H9 (cell line): ENCODE results near the gene CISD3. TPM values are rescaled to one million over a fixed set of nuclear protein-coding genes. Genes with fewer than 3 reads are reported as not detected.

Experiments
- DNase-seq: peaks from one replicate; pipeline ENCODE4 v3.0.0-alpha.2; 2017
- H2AFZ ChIP-seq: one replicate; pipeline ENCODE4 v1.6.1; 2013; ENCODE audit warnings: mild to moderate bottlenecking, low read length, control low read depth, moderate library complexity
- H2AK5ac ChIP-seq: 2 replicates; pipeline ENCODE4 v1.6.1; 2013; ENCODE audit warnings: low read length, control low read depth, mixed read lengths; ENCODE audit not compliant: insufficient read length
- H2BK120ac ChIP-seq: one replicate; pipeline ENCODE4 v1.6.1; 2013; ENCODE audit warnings: low read depth, mild to moderate bottlenecking, low read length, control low read depth, inconsistent platforms; ENCODE audit not compliant: poor library complexity, severe bottlenecking
- H2BK12ac ChIP-seq: 2 replicates; pipeline ENCODE4 v1.6.1; 2013; ENCODE audit warnings: low read length, control low read depth, mixed read lengths, low read depth; ENCODE audit not compliant: insufficient read length
- H2BK15ac ChIP-seq: 2 replicates; pipeline ENCODE4 v1.6.1; 2013; ENCODE audit warnings: low read depth, low read length, control low read depth
- H2BK20ac ChIP-seq: one replicate; pipeline ENCODE4 v1.6.1; 2013; ENCODE audit warnings: low read depth, mild to moderate bottlenecking, low read length, control low read depth, inconsistent platforms; ENCODE audit not compliant: poor library complexity, severe bottlenecking
- H2BK5ac ChIP-seq: 2 replicates; pipeline ENCODE4 v1.6.1; 2013; ENCODE audit warnings: low read length, control low read depth, mixed read lengths; ENCODE audit not compliant: insufficient read length
- H3K14ac ChIP-seq: 2 replicates; pipeline ENCODE4 v1.6.1; 2013; ENCODE audit warnings: low read length, control low read depth; ENCODE audit not compliant: insufficient read depth
- H3K18ac ChIP-seq: 2 replicates; pipeline ENCODE4 v1.6.1; 2013; ENCODE audit warnings: low read depth, mild to moderate bottlenecking, mixed read lengths, low read length, control low read depth; ENCODE audit not compliant: insufficient read length
- H3K23ac ChIP-seq: 2 replicates; pipeline ENCODE4 v1.6.1; 2013; ENCODE audit warnings: low read length, control low read depth, mixed read lengths, low read depth; ENCODE audit not compliant: insufficient read length
- H3K23me2 ChIP-seq: 2 replicates; pipeline ENCODE4 v1.6.1; 2013; ENCODE audit warnings: low read depth, mild to moderate bottlenecking, mixed read lengths, low read length, control low read depth; ENCODE audit not compliant: insufficient read length, poor library complexity, severe bottlenecking
- H3K27ac ChIP-seq: 2 replicates; pipeline ENCODE4 v1.5.1; 2013; ENCODE audit warnings: low read length, control low read depth, mixed read lengths, low read depth; ENCODE audit not compliant: insufficient read length
- H3K27me3 ChIP-seq: 2 replicates; pipeline ENCODE4 v1.6.1; 2013; ENCODE audit warnings: low read length, control low read depth, inconsistent platforms; ENCODE audit not compliant: insufficient read depth
- H3K4ac ChIP-seq: 2 replicates; pipeline ENCODE4 v1.6.1; 2013; ENCODE audit warnings: low read depth, mild to moderate bottlenecking, control low read depth, inconsistent platforms, low read length, moderate library complexity
- H3K4me1 ChIP-seq: 2 replicates; pipeline ENCODE4 v1.6.1; 2013; ENCODE audit warnings: low read length, control low read depth, inconsistent platforms; ENCODE audit not compliant: insufficient read depth
- H3K4me2 ChIP-seq: 2 replicates; pipeline ENCODE4 v1.6.1; 2013; ENCODE audit warnings: low read length, control low read depth, mixed read lengths; ENCODE audit not compliant: insufficient read length, insufficient read depth
- H3K56ac ChIP-seq: 2 replicates; pipeline ENCODE4 v1.6.1; 2013; ENCODE audit warnings: low read depth, mild to moderate bottlenecking, mixed read lengths, low read length, control low read depth; ENCODE audit not compliant: insufficient read length
- H3K79me1 ChIP-seq: 2 replicates; pipeline ENCODE4 v1.6.1; 2013; ENCODE audit warnings: low read depth, mild to moderate bottlenecking, moderate library complexity, low read length, control low read depth, inconsistent platforms; ENCODE audit not compliant: insufficient read depth, poor library complexity, severe bottlenecking
- H3K79me2 ChIP-seq: 2 replicates; pipeline ENCODE4 v1.6.1; 2013; ENCODE audit warnings: low read length, control low read depth, inconsistent platforms; ENCODE audit not compliant: insufficient read depth
- H3K9ac ChIP-seq: 2 replicates; pipeline ENCODE4 v1.6.1; 2013; ENCODE audit warnings: low read length, control low read depth, mixed read lengths; ENCODE audit not compliant: insufficient read length; ENCODE audit errors: extremely low read depth
- H3K9me3 ChIP-seq: one replicate; pipeline ENCODE4 v1.6.1; 2013; ENCODE audit warnings: low read depth, low read length, inconsistent platforms; ENCODE audit not compliant: control insufficient read depth
- H3T11ph ChIP-seq: one replicate; pipeline ENCODE4 v1.6.1; 2013; ENCODE audit warnings: mild to moderate bottlenecking, low read length, control low read depth, inconsistent platforms
- H4K20me1 ChIP-seq: one replicate; pipeline ENCODE4 v1.6.1; 2013; ENCODE audit not compliant: control insufficient read depth, insufficient read length, insufficient read depth
- H4K5ac ChIP-seq: 2 replicates; pipeline ENCODE4 v1.6.1; 2013; ENCODE audit warnings: low read depth, mild to moderate bottlenecking, mixed read lengths, low read length, control low read depth; ENCODE audit not compliant: insufficient read length
- H4K8ac ChIP-seq: replicated peaks from 2 replicates; pipeline ENCODE4 v1.6.1; 2013; ENCODE audit warnings: low read length, control low read depth, mixed read lengths, low read depth; ENCODE audit not compliant: insufficient read length
- H4K91ac ChIP-seq: 2 replicates; pipeline ENCODE4 v1.6.1; 2013; ENCODE audit warnings: low read depth, mild to moderate bottlenecking, moderate library complexity, mixed read lengths, low read length, control low read depth; ENCODE audit not compliant: insufficient read length
- H3K27ac Mint-ChIP-seq, 3 experiments: 2 replicates in 2 of 3; 3 replicates in 1 of 3; pipeline ENCODE4 v1.8.0; 2020 to 2021; ENCODE audit warnings: mixed read lengths in 3 of 3, mild to moderate bottlenecking in 1 of 3, moderate library complexity in 1 of 3
- H3K27me3 Mint-ChIP-seq: 2 replicates; pipeline ENCODE4 v1.8.0; 2021; ENCODE audit warnings: low read depth, mild to moderate bottlenecking, moderate library complexity, mixed read lengths
- H3K36me3 Mint-ChIP-seq, 3 experiments: 2 replicates in 2 of 3; 3 replicates in 1 of 3; pipeline ENCODE4 v1.8.0; 2020 to 2021; ENCODE audit warnings: low read depth in 3 of 3, mixed read lengths in 3 of 3; ENCODE audit not compliant: insufficient read depth in 1 of 3
- H3K4me1 Mint-ChIP-seq, 2 experiments: 2 replicates each; pipeline ENCODE4 v1.8.0; 2020; ENCODE audit warnings: mixed read lengths in 2 of 2
- H3K4me3 Mint-ChIP-seq, 2 experiments: 2 replicates in 1 of 2; 3 replicates in 1 of 2; pipeline ENCODE4 v1.8.0; 2020 to 2021; ENCODE audit warnings: mild to moderate bottlenecking in 2 of 2, mixed read lengths in 2 of 2, moderate library complexity in 1 of 2
- H3K9me3 Mint-ChIP-seq, 2 experiments: 2 replicates in 1 of 2; 3 replicates in 1 of 2; pipeline ENCODE4 v1.8.0; 2020; ENCODE audit warnings: mild to moderate bottlenecking in 2 of 2, mixed read lengths in 2 of 2, moderate library complexity in 1 of 2
- CTCF ChIP-seq: fragments of 200-600 bp; sonication (generic); conservative IDR thresholded peaks from 3 replicates; pipeline ENCODE4 v1.8.0; 2021; ENCODE audit warnings: antibody characterized with exemption, mild to moderate bottlenecking
- WGBS: extraction: QIAGEN DNeasy Blood & Tissue Kit; methylation state at CpG from one replicate; pipeline ENCODE4 v1.1.7; 2013; ENCODE audit warnings: missing lambda C conversion rate, low lambda C conversion rate, mixed read lengths; ENCODE audit not compliant: insufficient read length; ENCODE audit errors: extremely low coverage; 5-methylcytosine and 5-hydroxymethylcytosine counted together
- total RNA-seq: library from RNA; stranded (reverse); gene quantifications from 2 replicates; pipeline ENCODE4 v1.2.1, GENCODE V29; 2021

Gene CISD3
- total RNA-seq, 1 experiment from 2014 or later, result 10.7 TPM

- H3K23ac ChIP-seq, result no peak overlapping the region
- no peak overlapping the region for H2BK12ac ChIP-seq
- H2BK5ac ChIP-seq, result no peak overlapping the region
- Mint-ChIP-seq H3K9me3 (no peaks in the 10 kb centered on the region), H3K27me3 (peaks cover 44% of the 10 kb centered on the region), H3K36me3 (peaks cover 5 to 13% (median 10%) of the 10 kb centered on the region in 3 experiments; a peak in 5 of 7 replicates), H3K27ac (no peak overlapping the region; a peak in 1 of 7 replicates), H3K4me3 (no peak overlapping the region), H3K4me1 (peaks cover 15 to 39% of the 10 kb centered on the region in 2 experiments)
- no CpG with 5 or more reads among the region's 16 CpGs for WGBS
- H3K79me1 ChIP-seq, result no peaks in the 10 kb centered on the region
- peaks cover 5% of the 10 kb centered on the region; the same call in 1 of the 2 replicates for H3K27me3 ChIP-seq
- no peak overlapping the region for H4K5ac ChIP-seq
- H3K27ac ChIP-seq, result no peak overlapping the region
- no peak overlapping the region for H3K4me2 ChIP-seq
- H3K18ac ChIP-seq, result no peak overlapping the region
- no peaks in the 10 kb centered on the region for H3K9me3 ChIP-seq
- no peak for DNase-seq
- H3K56ac ChIP-seq, result no peak overlapping the region
- peaks cover 3% of the 10 kb centered on the region for H3K23me2 ChIP-seq
- no peak for TF ChIP-seq CTCF
- H2BK120ac ChIP-seq, result no peak overlapping the region
- no peaks in the 10 kb centered on the region for H3K4me1 ChIP-seq
- H3T11ph ChIP-seq, result no peak overlapping the region
- H3K9ac ChIP-seq, result no peak overlapping the region
- H4K91ac ChIP-seq, result no peak overlapping the region
- H4K8ac ChIP-seq, result no peak overlapping the region
- H3K4ac ChIP-seq, result no peak overlapping the region
- H3K79me2 ChIP-seq, result no peaks in the 10 kb centered on the region
- no peak overlapping the region for H2AFZ ChIP-seq
- H3K14ac ChIP-seq, result no peak overlapping the region
- H2BK20ac ChIP-seq, result no peak overlapping the region
- peaks cover 3% of the 10 kb centered on the region for H4K20me1 ChIP-seq
- H2BK15ac ChIP-seq, result no peak overlapping the region
- no peak overlapping the region for H2AK5ac ChIP-seq
Observed at GRCh38 chr17:38721802-38722201, 8.3 kb upstream of the CISD3 start.
